NOMO-1 treated with dmso at 0.1 percent for 144 hours (cell line): ENCODE results near the gene MFSD2B.

Experiments used
- DNase-seq: peaks from one replicate; lab custom pipeline; 2025; ENCODE audit not compliant: unreplicated experiment; lab: John Stamatoyannopoulos, UW

MFSD2B gene

GRCh38 chr2:24050041-24050979, 40.4 kb downstream of the MFSD2B start:
- no peak for DNase-seq

GRCh38 chr2:24051833-24052232, 41.9 kb downstream of the MFSD2B start:
- DNase-seq, result no peak

- DNase-seq, result no peak
These were observed 43.1 kb downstream of the MFSD2B start for GRCh38 chr2:24052951-24053350.

GRCh38 chr2:24054366-24055010, 44.6 kb downstream of the MFSD2B start:
- DNase-seq, result no peak

GRCh38 chr2:24055750-24056149, 45.9 kb downstream of the MFSD2B start:
- no peak for DNase-seq

- DNase-seq, result no peak
These were observed 48.8 kb downstream of the MFSD2B start for GRCh38 chr2:24058564-24059271.

- no peak for DNase-seq
These were observed 55.5 kb downstream of the MFSD2B start for GRCh38 chr2:24065341-24065740.

GRCh38 chr2:24072259-24072658, 62.4 kb downstream of the MFSD2B start:
- no peak for DNase-seq

- no peak for DNase-seq
These were observed 63.9 kb downstream of the MFSD2B start for GRCh38 chr2:24073816-24074215.

GRCh38 chr2:24075259-24075658, 65.4 kb downstream of the MFSD2B start:
- no peak for DNase-seq
